ENCODE measurements around the gene MRPS7. TPM values are rescaled to one million over a fixed set of nuclear protein-coding genes. Genes with fewer than 3 reads are reported as not detected.
A peak's percentile ranks its signal among the peaks of the same experiment; 100 is the strongest.
"Not testable (repeated sequence)": the region's sequence is repeated elsewhere in the genome, so short reads cannot be mapped to it uniquely, and the experiment has no call there.

MRPS7 gene
- total RNA-seq, 1 experiment from 2014 or later = 54.8 TPM

GRCh38 chr17:75244133-75244866, 17.4 kb upstream of the MRPS7 start:
- no peak for DNase-seq (ENCODE audit: low read depth)

- no peak for DNase-seq (ENCODE audit: low read depth)
These were observed 16.7 kb upstream of the MRPS7 start for GRCh38 chr17:75245011-75245410.

GRCh38 chr17:75246404-75246803, 15.3 kb upstream of the MRPS7 start:
- no peak for DNase-seq (ENCODE audit: low read depth)

GRCh38 chr17:75249564-75249963, 12.1 kb upstream of the MRPS7 start:
- DNase-seq (ENCODE audit: low read depth) = no peak

GRCh38 chr17:75250009-75250471, 11.6 kb upstream of the MRPS7 start:
- peak; percentile 75 for DNase-seq (ENCODE audit: low read depth)

GRCh38 chr17:75252039-75252816, 9.5 kb upstream of the MRPS7 start:
- DNase-seq (ENCODE audit: low read depth) = no peak

GRCh38 chr17:75255954-75256698, 5.6 kb upstream of the MRPS7 start:
- DNase-seq (ENCODE audit: low read depth) = not testable (repeated sequence)

- not testable (repeated sequence) for DNase-seq (ENCODE audit: low read depth)
These were observed 4.5 kb upstream of the MRPS7 start for GRCh38 chr17:75257228-75257627.

GRCh38 chr17:75260641-75261335, 891 bp upstream of the MRPS7 start:
- DNase-seq (ENCODE audit: low read depth) = no peak

- DNase-seq (ENCODE audit: low read depth) = no peak
These were observed 480 bp downstream of the MRPS7 start for GRCh38 chr17:75262112-75262606.

- no peak for DNase-seq (ENCODE audit: low read depth)
These were observed 1.4 kb downstream of the MRPS7 start for GRCh38 chr17:75263055-75263454.

GRCh38 chr17:75265614-75266315, 4.1 kb downstream of the MRPS7 start:
- no peak for DNase-seq (ENCODE audit: low read depth)

GRCh38 chr17:75266316-75267152, 4.9 kb downstream of the MRPS7 start:
- no peak for DNase-seq (ENCODE audit: low read depth)

- no peak for DNase-seq (ENCODE audit: low read depth)
These were observed 5.4 kb downstream of the MRPS7 start for GRCh38 chr17:75267153-75267410.

- no peak for DNase-seq (ENCODE audit: low read depth)
These were observed 5.9 kb downstream of the MRPS7 start for GRCh38 chr17:75267411-75268232.

- no peak for DNase-seq (ENCODE audit: low read depth)
These were observed 8.2 kb downstream of the MRPS7 start for GRCh38 chr17:75269844-75270217.

GRCh38 chr17:75270218-75270965, 8.7 kb downstream of the MRPS7 start:
- DNase-seq (ENCODE audit: low read depth) = peak; percentile 67

- no peak for DNase-seq (ENCODE audit: low read depth)
These were observed 9.2 kb downstream of the MRPS7 start, which contains the start of gene MIF4GD for GRCh38 chr17:75270966-75271232. MIF4GD (minus strand) TSS chr17:75271231; CDS start chr17:75270195, 1,036 bp downstream.

All from RPMI7951 (cell line).